Panc1 (cell line): Measurements from ENCODE around the gene CPN1.

Experiments
- REST ChIP-seq, 2 experiments: IDR thresholded peaks; 2 replicates each; pipeline ENCODE4 v1.6.1; 2011 to 2012; ENCODE audit warnings: low read depth in 2 of 2, control low read depth in 1 of 2, low read length in 1 of 2, mild to moderate bottlenecking in 1 of 2, moderate library complexity in 1 of 2; ENCODE audit not compliant: insufficient read depth in 1 of 2
- TF ChIP-seq, protein P1 (sequence below): fragments of 450-650 bp; IDR thresholded peaks from 2 replicates; pipeline ENCODE4 v1.5.1; 2017; ENCODE audit warnings: mild to moderate bottlenecking

DNA sequence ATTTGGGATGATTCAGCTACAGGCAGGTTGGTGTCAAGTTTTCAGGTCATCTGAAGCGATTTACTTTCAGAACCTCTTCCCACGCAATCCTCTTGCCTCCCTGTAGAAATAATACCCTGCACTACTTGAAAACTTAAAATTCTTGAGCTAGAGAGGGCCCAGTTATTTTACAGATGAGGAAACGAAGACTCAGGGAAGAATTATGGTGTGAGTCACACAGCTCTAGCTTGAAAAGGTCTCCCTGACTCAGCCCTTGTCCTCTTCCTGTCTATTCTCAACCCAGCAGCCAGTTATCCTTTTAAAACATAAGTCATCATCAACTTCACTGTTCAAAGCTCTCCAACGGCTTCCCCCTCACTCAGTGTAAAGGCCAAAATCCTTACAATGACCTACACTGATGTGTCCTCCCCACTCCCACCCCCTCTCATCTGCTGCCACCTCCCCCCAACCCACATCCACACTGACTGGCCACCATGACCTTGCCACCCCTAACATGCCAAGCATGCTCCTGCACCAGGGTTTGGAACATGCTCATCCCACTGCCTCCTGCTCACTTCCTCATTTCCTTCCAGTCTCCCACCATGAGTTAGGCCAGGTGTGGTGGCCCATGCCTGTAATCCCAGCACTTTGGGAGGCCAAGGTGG, 75.3 kb downstream of the CPN1 start:
- TF ChIP-seq, protein P1, sequence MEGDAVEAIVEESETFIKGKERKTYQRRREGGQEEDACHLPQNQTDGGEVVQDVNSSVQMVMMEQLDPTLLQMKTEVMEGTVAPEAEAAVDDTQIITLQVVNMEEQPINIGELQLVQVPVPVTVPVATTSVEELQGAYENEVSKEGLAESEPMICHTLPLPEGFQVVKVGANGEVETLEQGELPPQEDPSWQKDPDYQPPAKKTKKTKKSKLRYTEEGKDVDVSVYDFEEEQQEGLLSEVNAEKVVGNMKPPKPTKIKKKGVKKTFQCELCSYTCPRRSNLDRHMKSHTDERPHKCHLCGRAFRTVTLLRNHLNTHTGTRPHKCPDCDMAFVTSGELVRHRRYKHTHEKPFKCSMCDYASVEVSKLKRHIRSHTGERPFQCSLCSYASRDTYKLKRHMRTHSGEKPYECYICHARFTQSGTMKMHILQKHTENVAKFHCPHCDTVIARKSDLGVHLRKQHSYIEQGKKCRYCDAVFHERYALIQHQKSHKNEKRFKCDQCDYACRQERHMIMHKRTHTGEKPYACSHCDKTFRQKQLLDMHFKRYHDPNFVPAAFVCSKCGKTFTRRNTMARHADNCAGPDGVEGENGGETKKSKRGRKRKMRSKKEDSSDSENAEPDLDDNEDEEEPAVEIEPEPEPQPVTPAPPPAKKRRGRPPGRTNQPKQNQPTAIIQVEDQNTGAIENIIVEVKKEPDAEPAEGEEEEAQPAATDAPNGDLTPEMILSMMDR, result no peak
- no peak for TF ChIP-seq REST (IDR thresholded peaks at IDR 0.05; ENCODE audit: insufficient read depth in 1 of 2, low read depth in 2 of 2, low read length in 1 of 2)
